ENCODE results near the gene CCDC51.

- TF ChIP-seq CTCF (IDR thresholded peaks at IDR 0.05; ENCODE audit: low read depth, low read length) (peak; percentile 39), EZH2phosphoT487 (IDR thresholded peaks at IDR 0.05; ENCODE audit: low read depth) (no peak)
These were observed 17.6 kb downstream of the CCDC51 start for GRCh38 chr3:48422272-48422671.
